Activated naive CD4-positive, alpha-beta T cell treated with Interleukin-2 at 50 U/mL for 16 hours (primary cell): Measurements from ENCODE around the gene PA2G4.

Experiments used
- DNase-seq: peaks from one replicate; pipeline ENCODE4 v3.0.0-alpha.2; 2020

Gene PA2G4

GRCh38 chr12:56127888-56128669 is 23.7 kb downstream of the PA2G4 start, which contains the start of gene ESYT1:
Gene ESYT1, plus strand, starts transcription at chr12:56128267. Its CDS starts 53 bp downstream, at chr12:56128320.
- peak; percentile 97 for DNase-seq

GRCh38 chr12:56128670-56129205 is 24.4 kb downstream of the PA2G4 start:
- no peak for DNase-seq

DNA sequence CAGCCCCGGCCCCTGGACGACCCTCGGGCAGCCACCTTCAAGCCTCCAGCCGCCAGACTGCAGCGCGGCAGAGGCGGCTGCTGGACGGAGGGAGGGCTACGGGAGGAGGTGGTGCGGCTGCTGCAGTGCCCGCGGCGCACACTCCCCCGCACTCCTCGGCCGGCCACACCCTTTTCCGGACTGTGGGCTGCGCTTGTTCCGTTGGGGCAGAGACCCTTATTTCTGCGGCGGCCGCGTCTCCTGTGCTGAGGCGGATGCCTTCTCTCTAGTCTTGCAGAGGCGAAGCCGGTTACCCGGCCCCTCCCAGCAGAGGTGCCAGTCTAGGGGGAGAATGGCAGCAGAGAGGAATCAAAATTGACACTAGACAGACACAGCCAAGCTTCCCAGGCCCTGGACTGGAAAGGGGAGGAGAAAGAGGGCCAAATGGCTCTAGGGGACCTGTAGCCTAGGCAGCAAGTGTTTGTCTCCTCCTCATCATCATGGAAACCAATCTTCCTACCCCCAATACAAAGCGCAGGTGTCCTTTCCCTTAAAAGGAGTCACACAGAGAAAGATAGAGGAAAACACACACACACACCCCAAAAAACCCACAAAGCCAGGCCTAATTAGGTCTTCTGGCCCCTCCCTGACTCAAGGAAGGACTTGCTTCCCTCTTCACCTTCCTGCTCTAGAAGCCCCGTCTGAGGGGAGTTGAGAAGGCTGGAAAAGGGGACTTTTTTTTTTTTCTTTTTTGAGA is 25.0 kb downstream of the PA2G4 start:
- peak; percentile 71 for DNase-seq

DNA sequence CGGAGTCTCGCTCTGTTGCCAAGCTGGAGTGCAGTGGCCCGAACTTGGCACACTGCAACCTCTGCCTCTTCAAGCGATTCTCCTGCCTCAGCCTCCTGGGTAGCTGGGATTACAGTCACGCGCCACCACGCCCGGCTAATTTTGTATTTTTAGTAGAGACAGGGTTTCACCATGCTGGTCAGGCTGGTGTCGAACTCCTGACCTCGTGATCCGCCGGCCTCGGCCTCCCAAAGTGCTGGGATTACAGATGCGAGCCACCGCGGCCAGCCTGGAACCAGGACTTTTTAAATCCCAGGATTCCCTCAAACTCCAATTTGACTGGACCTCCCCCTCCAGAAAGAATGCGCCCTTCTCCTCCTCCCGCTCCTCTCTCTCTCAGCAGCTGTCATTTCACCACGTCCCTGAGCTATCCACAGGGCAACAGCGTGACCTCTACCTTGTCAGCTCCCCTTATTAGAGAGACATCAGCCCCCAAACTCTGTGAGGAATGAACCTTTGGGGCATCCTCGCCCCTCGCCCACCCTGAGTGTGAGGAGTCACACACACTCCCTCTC is 25.7 kb downstream of the PA2G4 start:
- DNase-seq: no peak

DNA sequence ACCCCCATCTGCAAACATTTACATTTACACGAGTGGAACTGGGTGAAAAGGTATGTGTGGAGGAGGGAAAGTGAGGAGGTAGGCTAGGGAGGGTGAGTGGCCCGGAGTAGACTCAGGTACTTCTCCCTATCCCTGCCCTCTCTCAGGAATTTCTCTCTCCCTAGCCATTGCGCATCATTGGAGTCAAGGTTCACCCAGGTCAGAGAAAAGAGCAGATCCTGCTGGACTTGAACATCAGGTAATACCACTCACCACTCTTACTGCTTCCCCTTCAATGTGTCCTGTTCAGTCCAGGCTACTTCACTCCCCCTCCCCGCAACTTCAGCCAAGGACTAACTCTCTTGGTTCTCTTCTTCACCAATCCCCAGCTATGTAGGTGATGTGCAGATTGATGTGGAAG is 26.5 kb downstream of the PA2G4 start:
- DNase-seq: no peak

- DNase-seq: no peak
These were observed 30.5 kb downstream of the PA2G4 start for GRCh38 chr12:56134897-56135296.

- no peak for DNase-seq
These were observed 33.7 kb downstream of the PA2G4 start for GRCh38 chr12:56137853-56138571.

DNA sequence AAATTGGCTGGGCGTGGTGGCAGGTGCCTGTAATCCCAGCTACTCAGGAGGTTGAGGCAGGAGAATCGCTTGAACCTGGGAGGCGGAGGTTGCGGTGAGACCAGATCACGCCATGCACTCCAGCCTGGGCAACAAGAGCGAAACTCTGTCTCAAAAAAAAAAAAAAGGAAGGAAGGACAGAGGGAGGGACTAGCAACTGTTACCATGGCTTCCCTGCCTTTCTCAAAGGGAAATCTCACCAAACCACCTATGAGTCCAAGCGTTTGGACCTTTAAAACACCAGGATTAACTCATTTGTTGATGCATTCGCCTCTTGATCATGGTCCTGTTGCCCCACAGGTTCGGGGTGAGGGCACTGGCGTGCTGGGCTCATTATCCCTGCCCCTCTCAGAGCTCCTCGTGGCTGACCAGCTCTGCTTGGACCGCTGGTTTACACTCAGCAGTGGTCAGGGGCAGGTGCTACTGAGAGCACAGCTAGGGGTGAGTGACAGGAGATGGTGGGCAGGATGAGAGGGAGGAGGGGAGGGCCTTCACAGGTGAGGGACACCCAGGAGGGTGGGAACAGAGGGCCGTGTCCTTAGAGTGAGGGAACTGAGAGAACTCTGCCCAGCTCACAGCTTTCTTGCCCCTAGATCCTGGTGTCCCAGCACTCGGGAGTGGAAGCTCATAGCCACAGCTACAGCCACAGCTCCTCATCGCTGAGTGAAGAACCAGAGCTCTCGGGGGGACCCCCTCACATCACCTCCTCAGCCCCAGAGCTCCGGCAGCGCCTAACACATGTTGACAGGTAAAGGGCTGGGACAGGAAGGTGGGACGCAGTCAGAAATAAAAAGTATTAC is 37.8 kb downstream of the PA2G4 start:
- DNase-seq: no peak

GRCh38 chr12:56143217-56143616 is 38.9 kb downstream of the PA2G4 start:
- DNase-seq: no peak

DNA sequence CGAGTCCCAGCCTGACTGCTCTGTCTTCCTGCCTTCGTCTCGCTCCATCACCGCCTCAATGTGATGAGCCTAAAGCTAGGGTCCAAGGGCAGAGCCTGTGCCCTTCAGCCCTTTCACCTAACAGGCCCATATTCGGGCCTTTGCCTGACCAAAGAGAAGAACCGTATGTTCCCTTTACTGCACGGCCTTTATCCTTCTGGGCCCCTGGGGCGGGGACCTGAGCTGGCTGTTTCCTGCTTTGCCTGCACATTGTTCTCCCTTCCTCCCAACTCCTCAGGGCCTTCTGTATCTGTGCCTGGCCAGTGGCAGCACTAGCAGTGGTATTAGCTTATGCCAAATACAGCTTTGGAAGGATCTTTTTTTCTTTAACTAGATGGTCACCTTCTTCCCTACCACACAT is 39.5 kb downstream of the PA2G4 start:
- no peak for DNase-seq

DNA sequence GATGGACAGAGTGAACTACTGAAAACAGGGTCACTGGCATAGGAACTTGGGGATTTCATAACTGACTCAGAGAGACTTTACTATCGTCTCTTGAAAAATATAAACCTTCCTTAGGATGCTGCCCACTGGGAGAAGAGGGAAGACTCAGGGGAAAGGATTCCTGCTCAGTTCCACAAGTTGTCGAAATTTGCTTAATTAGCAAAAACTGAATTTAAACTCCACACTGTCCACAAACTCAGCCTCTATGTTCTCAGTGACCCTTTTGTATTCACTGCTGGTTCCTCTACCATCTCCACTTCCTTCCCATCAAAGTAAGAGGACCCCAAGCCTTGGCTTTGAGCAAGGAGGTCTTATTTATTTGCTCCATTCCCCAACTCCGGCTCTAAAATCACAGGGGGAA is 40.9 kb downstream of the PA2G4 start:
- DNase-seq: no peak

DNA sequence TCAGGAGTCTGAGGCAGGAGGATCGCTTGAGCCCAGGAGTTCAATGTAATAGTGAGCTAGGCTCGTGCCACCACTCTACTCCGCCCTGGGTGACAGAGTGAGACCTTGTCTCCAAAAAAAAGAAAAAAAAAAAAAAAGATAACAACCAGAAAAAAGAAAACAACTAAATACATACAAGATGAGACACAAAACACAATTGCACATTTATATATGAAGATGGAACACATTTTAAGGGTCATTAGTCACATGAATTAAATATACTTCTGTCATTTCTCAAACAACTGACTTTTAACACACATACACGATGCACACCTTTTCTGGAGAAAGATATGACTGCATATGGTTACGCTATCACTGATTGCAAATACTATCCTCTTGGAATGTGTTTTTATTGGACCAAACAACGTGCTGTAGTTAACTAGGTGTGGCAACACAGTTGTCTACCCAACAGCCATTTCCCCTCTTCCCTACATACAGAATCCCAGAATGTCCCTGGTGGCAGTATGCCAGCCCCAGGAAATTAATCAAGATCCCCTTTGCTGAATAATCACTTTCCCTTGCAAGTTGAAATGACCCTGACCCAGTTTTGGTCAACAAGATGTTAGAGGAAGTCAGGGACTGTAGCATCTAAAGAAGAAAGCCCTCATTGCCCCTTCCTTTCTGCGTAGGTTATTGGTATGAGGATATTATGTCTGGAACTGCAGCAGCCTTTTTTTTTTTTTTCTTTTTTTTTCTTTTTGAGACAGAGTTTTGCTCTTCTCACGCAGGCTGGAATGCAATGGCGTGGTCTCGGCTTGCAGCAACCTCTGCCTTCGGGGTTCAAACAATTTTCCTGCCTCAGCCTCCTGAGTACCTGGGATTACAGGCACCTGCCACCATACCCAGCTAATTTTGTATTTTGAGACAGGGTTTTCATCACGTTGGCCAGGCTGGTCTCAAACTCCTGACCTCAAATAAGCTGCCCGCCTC is 42.4 kb downstream of the PA2G4 start:
- no peak for DNase-seq

GRCh38 chr12:56150563-56150962 is 46.2 kb downstream of the PA2G4 start:
- no peak for DNase-seq

- peak; percentile 74 for DNase-seq
These were observed 47.3 kb downstream of the PA2G4 start for GRCh38 chr12:56151672-56152131.

- peak; percentile 96 for DNase-seq
These were observed 47.9 kb downstream of the PA2G4 start, which contains the start of gene MYL6B for GRCh38 chr12:56152132-56152755. Gene MYL6B, plus strand, starts transcription at chr12:56152587. Its CDS starts 1,332 bp downstream, at chr12:56153919.

- DNase-seq: no peak
These were observed 48.7 kb downstream of the PA2G4 start for GRCh38 chr12:56152756-56153677.

GRCh38 chr12:56153678-56154065 is 49.3 kb downstream of the PA2G4 start:
- no peak for DNase-seq

DNA sequence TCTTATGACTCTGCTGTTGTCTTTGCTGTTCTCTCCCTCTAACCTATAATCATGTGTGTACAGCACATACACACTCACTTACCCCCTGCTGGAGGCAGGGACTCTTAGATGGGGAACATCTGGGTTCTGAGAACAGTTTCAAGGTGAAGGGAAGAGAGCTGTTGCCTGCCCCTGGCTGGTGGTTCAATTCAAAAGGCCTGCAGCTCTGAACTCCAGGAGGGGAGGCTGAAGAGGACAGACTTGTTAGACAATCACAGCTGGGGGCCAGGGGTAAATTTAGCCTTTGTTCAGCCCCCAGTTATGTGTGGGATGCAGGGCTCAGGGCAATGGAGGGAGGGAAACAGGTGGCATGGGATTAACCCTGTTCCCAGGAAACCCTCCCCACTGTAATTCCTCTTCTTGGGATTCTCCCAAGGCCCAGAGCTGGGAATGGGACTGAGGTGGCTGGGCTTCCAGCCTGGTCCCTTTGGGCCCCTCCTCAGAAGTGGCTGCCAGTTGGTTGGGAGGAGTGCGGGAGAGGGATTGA is 50.0 kb downstream of the PA2G4 start:
- DNase-seq: no peak

DNA sequence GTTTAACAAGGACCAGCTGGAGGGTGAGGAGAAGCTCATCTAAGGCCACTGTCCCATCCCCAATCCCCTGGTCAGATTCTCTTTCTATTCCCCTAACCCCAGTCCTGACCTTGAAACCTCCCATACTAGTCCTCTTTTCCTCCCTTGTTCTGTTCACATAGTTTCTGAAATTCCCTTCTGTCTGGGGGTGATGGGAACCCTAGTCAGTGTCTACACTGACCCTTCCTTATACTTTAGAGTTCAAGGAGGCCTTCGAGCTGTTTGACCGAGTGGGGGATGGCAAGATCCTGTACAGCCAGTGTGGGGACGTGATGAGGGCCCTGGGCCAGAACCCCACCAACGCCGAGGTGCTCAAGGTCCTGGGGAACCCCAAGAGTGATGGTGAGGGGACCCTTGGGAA is 50.5 kb downstream of the PA2G4 start:
- no peak for DNase-seq
